Measurements from ENCODE around the gene ARHGAP26. TPM values are rescaled to one million over a fixed set of nuclear protein-coding genes. Genes with fewer than 3 reads are reported as not detected.

The ARHGAP26 gene
- total and polyA plus RNA-seq, 12 donors = 7.5 to 45.8 (median 37.2) TPM

GRCh38 chr5:143172739-143173138 is 402.6 kb downstream of the ARHGAP26 start:
- DNase-seq = no peak
- ATAC-seq = no peak
- TF ChIP-seq CTCF (IDR thresholded peaks at IDR 0.05) = no peak
- no peak overlapping the region for H3K4me3 ChIP-seq
- 91% methylated on average over 5 of the region's 5 CpGs for WGBS, 2 donors
- H3K9me3 ChIP-seq = no peaks in the 10 kb centered on the region
- intact Hi-C loops (cut with DNase I) = no loop called here
- peaks cover 0 to 57% (median 28%) of the 10 kb centered on the region in 9 donors for H3K4me1 ChIP-seq
- no peak overlapping the region for H3K27ac ChIP-seq
- peaks cover 0 to 15% (median 0%) of the 10 kb centered on the region in 9 donors for H3K36me3 ChIP-seq
- no peaks in the 10 kb centered on the region for H3K27me3 ChIP-seq

- Histone ChIP-seq H3K4me3 (no peak overlapping the region), H3K36me3 (peaks cover 0 to 15% (median 0%) of the 10 kb centered on the region in 9 donors), H3K27ac (no peak overlapping the region), H3K4me1 (peaks cover 0 to 57% (median 28%) of the 10 kb centered on the region in 9 donors), H3K9me3 (no peaks in the 10 kb centered on the region), H3K27me3 (no peaks in the 10 kb centered on the region)
- ATAC-seq (no peak), DNase-seq (no peak)
- 95% methylated on average over 12 of the region's 12 CpGs for WGBS, 2 donors
- intact Hi-C loops (cut with DNase I) = no loop called here
- TF ChIP-seq CTCF (IDR thresholded peaks at IDR 0.05) = no peak
These were observed 403.1 kb downstream of the ARHGAP26 start for GRCh38 chr5:143173139-143173889.

GRCh38 chr5:143174714-143175398 is 404.7 kb downstream of the ARHGAP26 start:
- TF ChIP-seq CTCF (IDR thresholded peaks at IDR 0.05) = no peak
- Histone ChIP-seq H3K36me3 (peaks cover 0 to 19% (median 0%) of the 10 kb centered on the region in 9 donors), H3K4me3 (no peak overlapping the region), H3K27ac (no peak overlapping the region), H3K9me3 (no peaks in the 10 kb centered on the region), H3K4me1 (peaks cover 0 to 68% (median 28%) of the 10 kb centered on the region in 9 donors), H3K27me3 (no peaks in the 10 kb centered on the region)
- 67 to 81% methylated on average over 1 of the region's 1 CpG for WGBS, 2 donors
- intact Hi-C loops (cut with DNase I) = no loop called here
- no peak for ATAC-seq
- no peak for DNase-seq

GRCh38 chr5:143176048-143176447 is 405.9 kb downstream of the ARHGAP26 start:
- ATAC-seq (peak in 1 of 8 donors; percentile 45), DNase-seq (no peak)
- Histone ChIP-seq H3K27me3 (no peaks in the 10 kb centered on the region), H3K9me3 (no peaks in the 10 kb centered on the region), H3K4me3 (no peak overlapping the region), H3K27ac (peak overlapping the region in 2 of 10 donors; percentile 17 to 54), H3K36me3 (peaks cover 0 to 19% (median 0%) of the 10 kb centered on the region in 9 donors), H3K4me1 (peaks cover 0 to 70% (median 30%) of the 10 kb centered on the region in 9 donors)
- 78 to 88% methylated on average over 3 of the region's 3 CpGs for WGBS, 2 donors
- peak in 3 of 9 donors; percentile 7 to 12 (median 8) for TF ChIP-seq CTCF (IDR thresholded peaks at IDR 0.05)
- intact Hi-C loops (cut with DNase I) = no loop called here

Measured in heart right ventricle (tissue), 16 donors.